ENCODE measurements around the gene LDHD.
"Not testable (repeated sequence)": the region's sequence is repeated elsewhere in the genome, so short reads cannot be mapped to it uniquely, and the experiment has no call there.

LDHD gene

DNA sequence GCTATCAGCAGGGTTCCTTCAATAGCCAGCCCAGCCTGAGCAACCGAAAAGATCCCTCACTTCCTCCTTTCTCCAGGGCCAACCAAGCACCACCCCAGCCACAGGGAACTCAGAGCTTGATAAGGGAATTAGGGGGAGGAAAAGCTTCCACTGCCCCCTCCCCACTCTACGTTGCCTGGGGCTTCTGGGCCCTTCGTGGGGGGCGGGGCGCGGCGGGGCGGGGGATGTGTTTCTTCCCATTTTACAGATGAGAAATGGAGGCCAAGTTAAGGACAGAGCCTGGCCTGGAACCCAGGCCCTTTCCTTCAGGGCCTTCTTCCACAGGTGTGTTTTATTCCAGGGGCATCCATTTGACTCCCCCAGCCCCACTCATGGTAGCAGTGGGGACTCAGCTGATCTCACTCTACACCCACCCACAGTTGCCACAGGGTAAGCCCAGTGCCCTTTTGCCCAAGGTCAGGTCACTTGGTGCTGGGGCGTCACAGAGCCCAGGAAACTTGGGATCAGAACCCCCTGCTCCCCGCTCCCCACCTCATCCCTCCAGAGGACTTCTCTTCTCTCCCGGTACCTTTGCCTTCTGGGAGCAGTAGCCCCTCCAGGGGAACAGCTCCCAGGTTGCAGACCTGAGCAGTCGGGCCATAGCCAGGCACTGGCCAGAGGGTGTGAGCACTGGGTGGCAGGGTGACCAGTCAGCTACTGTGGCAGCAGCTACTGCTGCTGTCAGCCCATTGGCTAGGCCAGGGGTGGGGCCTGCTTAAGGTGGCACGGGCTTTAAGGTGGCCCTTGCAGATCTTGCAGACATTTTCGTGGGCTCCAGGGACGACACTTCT, at the start of gene LDHD:
Gene LDHD (minus strand): TSS at position 700 of the 830 bp plus-strand sequence. CDS start 60 bp downstream, at position 640.
- DNase-seq (ENCODE audit: low read depth in 2 of 3, low spot score in 2 of 3), result no peak

DNA sequence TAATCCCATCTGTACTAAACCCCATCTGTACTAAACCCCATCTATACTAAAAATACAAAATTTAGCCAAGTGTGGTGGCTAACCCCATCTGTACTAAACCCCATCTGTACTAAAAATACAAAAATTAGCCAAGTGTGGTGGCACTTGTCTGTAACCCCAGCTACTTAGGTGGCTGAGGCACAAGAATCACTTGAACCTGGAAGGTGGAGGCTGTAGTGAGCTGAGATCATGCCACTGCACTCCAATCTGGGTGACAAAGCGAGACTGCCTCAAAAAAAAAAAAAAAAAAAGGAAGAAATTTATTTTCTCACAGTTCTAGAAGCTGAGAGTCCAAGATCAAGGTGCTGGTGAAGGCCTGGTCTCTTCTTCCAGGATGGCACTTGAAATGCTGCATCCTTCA, 43.8 kb upstream of the LDHD start:
- no peak for DNase-seq (ENCODE audit: low read depth in 2 of 3, low spot score in 2 of 3)

DNA sequence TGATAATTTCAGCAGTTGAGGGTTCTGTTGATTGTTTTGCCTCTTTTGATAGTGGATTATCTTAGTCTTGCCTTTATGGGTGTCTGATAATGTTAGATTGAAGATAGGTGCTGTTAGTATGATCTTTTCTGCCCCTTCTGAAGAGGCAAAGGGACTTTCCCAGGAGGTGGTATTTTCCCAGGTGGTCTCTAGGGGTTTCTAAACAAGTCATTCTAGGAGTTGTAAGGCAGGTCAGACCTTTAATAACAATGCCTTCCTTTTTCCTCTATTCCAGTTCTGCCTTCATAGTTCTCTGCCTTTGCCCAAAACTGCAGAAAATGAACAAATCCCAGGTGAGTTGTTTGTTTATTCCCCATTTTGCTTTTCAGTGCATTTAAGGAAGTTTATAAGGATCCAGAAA, 36.1 kb upstream of the LDHD start:
- no peak for DNase-seq (ENCODE audit: low read depth in 2 of 3, low spot score in 2 of 3)

DNA sequence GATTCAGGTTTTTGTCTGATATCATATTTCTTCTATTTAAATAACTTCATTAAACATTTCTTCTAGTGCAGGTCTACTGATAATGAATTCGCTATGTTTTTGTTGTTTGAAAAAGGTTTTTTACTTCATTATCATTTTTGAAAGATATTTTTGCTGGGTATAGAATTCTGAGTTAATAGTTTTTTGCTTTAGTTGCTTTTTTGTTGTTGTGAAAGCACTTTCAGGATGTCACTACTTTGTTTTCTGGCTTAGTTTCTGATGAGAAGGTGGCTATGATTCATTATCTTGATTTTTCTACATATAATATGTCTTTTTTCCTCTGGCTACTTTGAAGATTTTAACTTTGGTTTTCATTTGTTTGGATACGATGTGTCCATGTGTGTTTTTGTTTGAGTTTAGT, 35.2 kb upstream of the LDHD start:
- no peak for DNase-seq (ENCODE audit: low read depth in 2 of 3, low spot score in 2 of 3)

DNA sequence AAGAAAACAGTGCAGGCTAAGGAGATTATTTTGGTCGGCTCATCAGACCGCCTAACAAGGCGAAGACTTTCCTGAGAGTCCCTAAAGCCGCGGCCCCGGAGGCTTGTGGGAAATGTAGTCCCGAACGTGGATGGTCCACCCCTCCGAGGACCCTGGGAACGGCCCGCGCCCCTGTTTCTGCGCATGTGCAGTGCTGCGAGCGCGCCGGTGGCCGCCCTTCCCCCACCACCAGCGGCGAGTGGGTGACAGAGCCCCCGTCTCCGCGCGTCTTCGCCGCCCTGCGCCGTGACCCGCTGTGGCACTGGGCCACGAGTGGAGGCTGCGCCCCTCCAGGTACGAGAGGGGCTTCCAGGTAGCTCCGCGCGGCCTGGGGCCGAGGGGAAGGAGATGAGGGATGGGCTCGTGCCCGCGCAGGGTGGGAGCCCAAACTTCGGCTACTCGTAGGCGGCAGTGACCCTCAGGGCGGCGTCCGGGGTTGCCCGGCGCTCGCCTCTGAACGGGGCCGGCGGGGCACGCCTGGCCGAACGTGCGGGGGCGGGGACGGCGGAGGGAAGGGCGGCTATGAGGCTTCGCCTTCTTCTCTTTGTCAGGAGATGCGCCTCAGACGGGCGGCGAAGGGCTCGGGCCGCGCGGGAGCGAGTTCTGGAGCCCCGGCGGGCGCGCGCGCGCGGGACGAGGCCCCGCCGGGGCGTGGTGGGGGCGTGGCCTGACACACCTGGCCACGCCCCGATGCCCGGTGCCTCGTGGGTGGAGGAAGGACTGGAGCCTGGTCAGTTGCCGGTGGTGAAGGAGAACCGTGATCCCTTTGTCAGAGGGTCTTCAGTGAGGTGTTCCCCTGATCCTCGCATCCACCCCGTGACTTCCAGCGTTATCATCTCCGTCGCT, 32.0 kb upstream of the LDHD start, which contains the start of gene ZFP1:
Gene ZFP1 (plus strand): TSS at position 214 of the 885 bp plus-strand sequence. CDS start 4,428 bp downstream, outside the sequence.
- peak; percentile 88 to 98 (median 96) for DNase-seq (ENCODE audit: low read depth in 2 of 3, low spot score in 2 of 3)

DNA sequence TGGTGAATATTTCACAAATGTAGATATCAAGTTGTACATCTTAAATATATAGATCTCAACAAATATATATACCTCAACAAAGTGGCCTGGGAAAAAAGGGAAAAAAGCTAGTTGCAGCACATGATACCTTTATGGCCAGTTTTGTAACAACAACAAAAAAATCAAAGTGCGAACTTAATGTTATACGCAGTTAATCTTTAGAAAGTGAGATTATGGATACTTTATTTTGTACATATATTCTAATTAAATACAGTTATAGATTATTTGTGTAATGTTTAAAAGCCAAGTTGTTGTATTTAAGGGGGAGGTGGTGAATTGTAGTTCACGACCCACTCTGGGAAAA, 31.4 kb upstream of the LDHD start:
- DNase-seq (ENCODE audit: low read depth in 2 of 3, low spot score in 2 of 3), result no peak

DNA sequence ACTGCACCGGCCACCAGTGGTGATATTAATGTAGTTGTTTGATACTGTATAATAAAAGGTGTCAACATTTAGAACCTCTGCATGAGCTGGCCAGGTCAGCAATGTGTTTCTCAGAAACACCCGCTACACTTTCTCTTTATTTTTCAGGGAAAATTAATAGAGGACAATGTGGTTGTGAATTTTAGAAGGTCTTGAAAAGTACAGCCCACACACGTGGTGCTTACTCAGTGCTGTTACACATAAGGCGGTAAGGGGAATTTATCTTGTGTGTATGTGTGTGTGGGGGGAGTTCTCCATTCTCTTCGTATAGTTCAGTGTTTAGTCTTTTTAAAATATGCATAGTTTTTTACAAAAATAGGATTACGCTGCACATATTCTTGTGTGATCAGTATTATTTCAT, 27.4 kb upstream of the LDHD start:
- no peak for DNase-seq (ENCODE audit: low read depth in 2 of 3, low spot score in 2 of 3)

DNA sequence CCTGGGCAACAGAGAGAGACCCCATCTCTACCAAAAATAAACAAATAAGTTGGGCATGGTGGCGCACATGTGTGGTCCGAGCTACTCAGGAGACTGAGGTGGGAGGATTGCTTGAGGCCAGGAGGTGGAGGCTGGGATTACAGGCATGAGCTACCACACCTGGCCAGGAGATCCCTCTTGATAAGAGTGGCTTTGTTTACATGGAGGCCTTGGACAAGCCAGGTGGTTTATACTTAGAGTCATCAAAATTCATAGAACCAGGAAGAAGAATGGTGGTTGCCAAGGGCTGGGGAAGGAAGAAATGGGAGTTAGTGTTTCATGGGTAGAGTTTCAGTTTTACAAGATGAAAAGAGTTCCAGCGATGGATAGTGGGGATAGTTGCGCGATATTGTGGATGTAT, 22.9 kb upstream of the LDHD start:
- DNase-seq (ENCODE audit: low read depth in 2 of 3, low spot score in 2 of 3), result no peak

DNA sequence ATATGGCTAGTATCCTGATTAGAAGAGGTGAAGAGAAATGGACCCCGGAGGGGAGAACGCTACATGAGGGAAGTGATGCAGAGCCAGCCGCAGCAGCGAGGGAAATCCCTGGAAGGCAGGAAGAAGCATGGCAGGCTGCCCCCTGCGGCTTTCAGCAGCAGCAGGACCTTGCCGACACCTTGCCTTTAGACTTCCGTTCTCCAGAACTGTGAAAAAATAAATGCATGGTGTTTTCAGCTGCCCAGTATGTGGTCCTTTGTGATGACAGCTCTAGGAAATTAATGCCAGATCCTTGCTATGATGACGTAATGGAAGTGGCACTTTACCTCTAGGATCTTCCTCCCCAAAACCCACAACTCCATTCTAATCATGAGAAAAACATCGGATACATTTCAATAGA, 22.1 kb upstream of the LDHD start:
- no peak for DNase-seq (ENCODE audit: low read depth in 2 of 3, low spot score in 2 of 3)

DNA sequence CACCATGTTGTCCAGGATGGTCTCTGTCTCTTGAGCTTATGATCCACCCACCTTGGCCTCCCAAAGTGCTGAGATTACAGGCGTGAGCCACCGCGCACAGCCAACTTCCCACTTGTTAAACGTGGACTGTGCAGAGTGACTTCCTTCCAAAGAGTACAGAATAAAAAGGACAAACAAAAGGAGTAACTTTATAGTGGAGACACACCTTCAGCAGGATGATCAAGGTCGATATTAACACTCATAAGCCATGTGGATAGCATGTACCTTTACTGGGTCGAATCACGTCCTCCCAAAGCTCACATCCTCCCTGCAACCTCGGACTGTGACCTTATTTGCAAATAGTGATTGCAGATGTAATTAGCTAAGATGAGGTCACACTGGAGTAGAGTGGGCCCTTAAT, 21.7 kb upstream of the LDHD start:
- DNase-seq (ENCODE audit: low read depth in 2 of 3, low spot score in 2 of 3), result no peak

DNA sequence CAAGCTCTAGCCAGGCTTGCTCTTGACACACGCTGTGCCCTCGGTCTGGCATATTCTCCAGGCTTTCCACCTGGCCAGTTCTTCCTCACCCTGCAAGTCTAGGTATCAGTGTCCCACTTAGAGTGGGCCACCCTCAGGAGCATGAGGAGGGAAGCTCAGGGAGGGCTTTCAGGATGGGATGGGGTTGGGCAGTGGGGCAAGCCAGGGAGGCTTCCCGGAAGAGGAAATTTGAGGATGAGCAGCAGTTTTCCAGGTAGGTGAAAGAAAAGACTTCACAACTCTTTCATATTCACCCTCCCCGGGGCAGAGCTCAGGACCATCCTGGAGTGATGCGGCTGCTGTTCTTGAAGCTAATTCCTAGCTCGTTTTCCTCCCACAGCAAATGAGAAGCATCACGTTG, 14.5 kb upstream of the LDHD start:
- DNase-seq (ENCODE audit: low read depth in 2 of 3, low spot score in 2 of 3), result no peak

DNA sequence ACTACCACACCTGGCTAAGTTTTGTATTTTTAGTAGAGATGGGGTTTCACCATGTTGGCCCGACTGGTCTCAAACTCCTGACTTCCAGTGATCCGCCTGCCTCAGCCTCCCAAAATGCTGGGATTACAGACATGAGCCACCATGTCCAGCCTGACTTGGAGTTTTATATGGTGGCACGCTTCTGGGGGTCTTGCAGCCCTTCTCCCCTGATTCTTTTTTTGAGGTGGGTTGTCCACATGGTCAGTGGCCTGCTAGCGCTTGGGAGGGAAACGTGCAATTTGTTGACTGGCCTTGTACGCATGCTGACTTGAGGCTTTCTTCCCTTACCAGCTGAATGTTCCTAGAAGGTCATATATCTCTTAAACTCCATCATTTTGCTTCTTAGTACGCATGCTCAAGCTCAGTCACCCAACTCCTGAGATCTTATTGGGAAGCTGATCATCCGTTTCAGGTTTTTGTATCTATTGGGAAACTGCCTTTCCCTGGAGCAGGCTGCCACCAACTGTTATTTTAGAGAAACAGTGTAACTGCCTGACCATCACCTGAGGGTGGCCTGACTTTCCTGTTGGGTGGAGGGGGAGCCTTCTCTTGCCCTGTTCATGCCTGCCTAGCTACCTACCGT, 13.7 kb upstream of the LDHD start:
- DNase-seq (ENCODE audit: low read depth in 2 of 3, low spot score in 2 of 3), result no peak

DNA sequence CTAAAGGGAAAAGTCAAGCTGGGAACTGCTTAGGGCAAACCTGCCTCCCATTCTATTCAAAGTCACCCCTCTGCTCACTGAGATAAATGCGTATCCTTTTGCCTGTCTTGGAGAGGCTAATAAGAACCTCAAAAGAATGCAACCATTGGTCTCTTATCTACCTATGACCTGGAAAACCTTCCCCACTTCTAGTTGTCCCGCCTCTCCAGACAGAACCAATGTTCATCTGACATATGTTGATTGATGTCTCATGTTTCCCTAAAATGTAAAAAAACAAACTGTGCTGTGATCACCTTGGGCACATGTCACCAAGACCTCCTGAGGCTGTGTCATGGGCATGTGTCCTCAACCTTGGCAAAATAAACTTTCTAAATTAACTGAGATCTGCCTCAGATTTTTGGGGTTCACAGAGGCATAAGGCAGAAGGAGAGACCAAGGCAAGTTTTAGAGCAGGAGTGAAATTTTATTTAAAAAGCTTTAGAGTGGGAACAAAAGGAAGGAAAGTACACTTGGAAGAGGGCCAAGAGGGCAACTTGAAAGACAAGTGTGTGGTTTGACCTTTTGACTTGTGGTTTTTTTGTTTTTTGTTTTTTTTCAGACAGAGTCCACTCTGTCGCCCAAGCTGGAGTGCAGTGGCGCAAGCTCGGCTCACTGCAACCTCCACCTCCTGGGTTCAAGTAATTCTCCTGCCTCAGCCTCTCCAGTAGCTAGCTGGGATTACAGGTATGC, 13.0 kb upstream of the LDHD start:
- DNase-seq (ENCODE audit: low read depth in 2 of 3, low spot score in 2 of 3), result not testable (repeated sequence)

DNA sequence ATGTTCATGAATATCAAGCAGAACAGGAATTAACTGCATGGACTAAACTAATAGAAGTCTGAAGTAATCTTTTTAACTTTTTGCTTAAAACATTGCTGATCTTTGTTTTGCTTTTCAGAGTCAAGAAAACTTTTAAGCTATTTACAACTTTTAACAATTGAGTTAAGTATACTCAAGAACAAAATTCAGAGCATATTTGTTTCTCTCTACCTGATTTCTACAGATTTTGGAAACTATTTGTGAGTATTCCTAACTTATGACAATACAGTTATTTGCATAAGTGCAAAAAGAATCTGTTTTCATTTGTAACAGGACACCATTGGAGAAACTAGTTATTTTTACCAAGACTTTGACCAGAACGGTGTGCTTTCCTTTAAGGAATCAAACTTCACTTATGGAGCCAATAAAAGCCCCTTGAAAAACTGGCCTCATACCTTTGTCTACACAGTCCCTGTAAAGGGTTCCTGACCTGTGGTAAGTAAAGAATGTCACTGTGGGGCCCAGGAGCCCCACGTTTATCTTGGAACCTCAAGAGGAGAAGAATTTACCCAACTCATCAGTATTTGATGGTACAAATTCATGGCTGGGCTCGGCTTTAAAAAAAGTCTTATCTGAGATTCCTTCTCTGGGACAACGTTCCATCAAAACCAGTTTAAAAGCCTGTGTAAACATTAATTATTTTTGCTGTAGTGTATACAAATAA, 11.3 kb upstream of the LDHD start:
- DNase-seq (ENCODE audit: low read depth in 2 of 3, low spot score in 2 of 3), result no peak

DNA sequence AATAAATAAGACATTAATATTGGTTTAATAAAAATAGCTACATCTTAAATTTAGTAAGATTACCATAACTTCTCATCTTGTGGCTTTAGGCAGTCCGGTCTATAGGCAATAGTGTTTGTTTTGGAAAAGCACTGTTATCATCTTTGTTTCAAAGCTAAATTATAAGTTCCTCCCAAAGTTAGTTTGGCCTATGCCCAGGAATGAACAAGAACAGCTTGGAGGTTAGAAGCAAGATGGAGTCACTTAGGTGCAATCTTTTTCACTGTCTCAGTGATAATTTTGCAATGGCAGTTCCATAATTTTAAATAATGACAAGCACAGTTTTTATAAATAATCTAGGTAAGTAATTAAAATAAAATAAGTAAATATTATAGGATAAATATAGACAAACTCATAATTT, 6.0 kb upstream of the LDHD start:
- DNase-seq (ENCODE audit: low read depth in 2 of 3, low spot score in 2 of 3), result no peak

DNA sequence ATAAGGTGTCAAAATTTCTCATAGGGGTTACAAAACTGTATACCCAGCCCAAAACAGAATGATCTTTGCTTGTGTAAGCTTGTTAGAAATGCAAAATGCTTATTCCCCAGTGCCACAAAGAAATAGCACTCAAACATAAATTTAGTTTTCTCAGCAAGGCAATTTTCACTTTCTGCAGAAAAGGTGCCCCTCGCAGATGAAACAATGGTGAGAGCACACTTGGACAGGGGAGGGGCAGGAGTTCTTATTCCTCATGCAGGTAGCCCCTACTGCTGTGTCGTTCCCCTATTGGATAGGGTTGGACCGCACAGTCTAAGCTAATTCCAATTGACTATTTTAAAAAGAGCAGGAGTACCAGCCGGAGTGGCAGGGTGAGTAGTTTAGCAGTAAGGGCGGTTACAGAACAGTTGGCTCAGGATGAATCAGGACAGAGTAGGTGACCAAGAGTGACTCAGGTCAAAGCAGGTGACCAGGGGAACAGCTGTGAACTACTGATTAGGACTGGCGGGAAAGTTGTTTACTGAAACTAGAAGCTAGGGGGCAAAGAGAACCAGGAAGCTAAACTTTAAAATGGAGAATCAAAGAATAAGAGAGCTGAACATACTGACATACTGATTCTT, 5.5 kb upstream of the LDHD start:
- DNase-seq (ENCODE audit: low read depth in 2 of 3, low spot score in 2 of 3), result no peak

DNA sequence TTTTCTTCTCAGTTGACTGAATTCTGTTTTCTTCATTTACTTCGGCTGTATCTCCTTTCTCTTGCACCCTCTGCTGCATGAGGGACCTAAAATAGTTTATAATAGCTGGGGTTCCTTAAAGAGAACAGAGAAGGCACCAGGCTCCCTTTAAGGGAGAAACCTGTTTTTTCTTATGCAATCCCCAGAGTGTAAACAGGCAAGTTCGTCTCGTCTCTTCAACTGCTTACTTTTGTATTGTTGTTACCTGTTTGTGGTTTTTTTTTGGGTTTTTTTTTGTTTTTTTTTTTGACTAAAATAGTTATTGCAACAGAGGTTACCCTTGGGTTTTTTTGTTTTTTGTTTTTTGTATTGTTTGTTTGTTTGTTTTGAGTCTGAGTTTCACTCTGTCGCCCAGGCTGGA, 3.7 kb upstream of the LDHD start:
- DNase-seq (ENCODE audit: low read depth in 2 of 3, low spot score in 2 of 3), result no peak

DNA sequence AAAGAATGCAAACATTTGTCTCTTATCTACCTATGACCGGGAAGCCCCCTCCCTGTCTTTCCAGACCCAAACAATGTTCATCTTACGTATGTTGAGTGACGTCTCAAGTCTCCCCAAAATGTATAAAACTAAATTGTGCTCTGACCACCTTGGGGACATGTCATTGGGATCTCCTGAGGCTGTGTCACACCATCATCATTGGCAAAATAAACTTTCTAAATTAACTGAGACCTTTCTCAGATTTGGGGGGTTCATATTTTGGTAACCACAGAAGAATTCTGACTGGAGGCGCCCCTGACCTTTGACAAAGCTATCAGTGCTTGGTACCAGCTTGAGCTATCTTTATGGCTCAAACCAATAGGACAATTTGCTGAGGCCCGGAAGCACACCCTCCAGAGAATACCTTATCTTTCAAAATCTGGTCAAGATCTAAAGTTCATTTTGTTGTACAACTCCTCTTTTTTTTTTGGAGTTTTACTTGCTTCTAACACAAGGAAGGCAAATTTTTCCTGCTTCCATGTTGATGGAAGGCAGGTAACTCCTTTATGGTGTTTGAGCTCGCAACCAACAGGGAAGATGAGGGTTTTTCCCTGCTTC, 2.5 kb upstream of the LDHD start:
- DNase-seq (ENCODE audit: low read depth in 2 of 3, low spot score in 2 of 3), result no peak

DNA sequence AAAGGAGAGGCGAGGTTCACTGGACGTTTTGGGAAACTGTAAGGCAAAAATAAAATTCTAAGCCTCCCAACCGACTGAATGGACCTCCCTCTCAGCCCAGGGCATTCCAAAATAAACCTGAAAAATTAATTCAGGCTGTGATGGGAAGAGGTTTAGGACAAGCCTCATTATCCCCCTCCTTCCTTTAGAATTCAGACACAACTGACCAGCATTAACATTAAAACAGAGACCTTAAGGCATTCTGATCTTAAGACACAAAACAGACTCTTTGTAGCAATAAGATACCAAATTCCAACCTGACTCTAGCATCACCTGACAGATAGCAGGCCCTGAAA, 298 bp upstream of the LDHD start:
- DNase-seq (ENCODE audit: low read depth in 2 of 3, low spot score in 2 of 3), result no peak
